ENCODE measurements around the gene ARHGAP23.

ARHGAP23 gene

DNA sequence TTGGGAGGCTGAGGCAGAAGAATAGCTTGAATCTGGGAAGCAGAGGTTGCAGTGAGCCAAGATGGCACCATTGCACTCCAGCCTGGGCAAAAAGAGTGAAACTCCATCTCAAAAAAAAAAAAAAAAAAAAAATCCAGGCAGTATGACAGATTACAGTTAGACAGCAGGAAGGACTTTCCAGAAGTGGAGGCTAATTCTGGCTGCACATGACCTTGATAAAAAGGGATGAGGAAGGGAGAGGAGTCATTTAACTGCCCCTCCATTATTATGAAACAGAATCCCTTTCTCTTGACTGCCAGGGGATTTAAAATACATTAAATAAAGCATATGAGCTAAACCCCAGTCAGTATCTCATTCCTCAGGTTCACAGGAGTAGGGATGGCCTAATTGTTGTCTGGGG lies 1.8 kb upstream of the ARHGAP23 start:
- no peak for TF ChIP-seq Cebpa-rat (IDR thresholded peaks at IDR 0.05)
- Histone ChIP-seq H3K9me3 (replicated peaks in 1 of 11) (no peaks in the 10 kb centered on the region), H3K27ac (peak overlapping the region in 7 of 11 experiments; percentile 20 to 91 (median 64); a peak in 8 of 22 replicates), H3K4me3 (0 out of 20 replicates have a peak overlapping the region, but pooled peaks of 1 of the 10 experiments have one; percentile 90), H3K36me3 (peaks cover 0 to 7% (median 4%) of the 10 kb centered on the region in 11 experiments; a peak in 9 of 22 replicates), H3K27me3 (peaks cover 0 to 4% (median under 1%) of the 10 kb centered on the region in 11 experiments; a peak in 4 of 22 replicates), H3K4me1 (peaks cover 71 to 79% (median 74%) of the 10 kb centered on the region in 10 experiments), H3K4me2 (peak overlapping the region; percentile 92 to 100 (median 98)), H4K20me1 (peaks cover 3 to 32% (median 27%) of the 10 kb centered on the region in 11 experiments; a peak in 21 of 22 replicates), H3K9ac (peak overlapping the region in 9 of 11 experiments; percentile 76 to 94 (median 89); a peak in 11 of 22 replicates)

DNA sequence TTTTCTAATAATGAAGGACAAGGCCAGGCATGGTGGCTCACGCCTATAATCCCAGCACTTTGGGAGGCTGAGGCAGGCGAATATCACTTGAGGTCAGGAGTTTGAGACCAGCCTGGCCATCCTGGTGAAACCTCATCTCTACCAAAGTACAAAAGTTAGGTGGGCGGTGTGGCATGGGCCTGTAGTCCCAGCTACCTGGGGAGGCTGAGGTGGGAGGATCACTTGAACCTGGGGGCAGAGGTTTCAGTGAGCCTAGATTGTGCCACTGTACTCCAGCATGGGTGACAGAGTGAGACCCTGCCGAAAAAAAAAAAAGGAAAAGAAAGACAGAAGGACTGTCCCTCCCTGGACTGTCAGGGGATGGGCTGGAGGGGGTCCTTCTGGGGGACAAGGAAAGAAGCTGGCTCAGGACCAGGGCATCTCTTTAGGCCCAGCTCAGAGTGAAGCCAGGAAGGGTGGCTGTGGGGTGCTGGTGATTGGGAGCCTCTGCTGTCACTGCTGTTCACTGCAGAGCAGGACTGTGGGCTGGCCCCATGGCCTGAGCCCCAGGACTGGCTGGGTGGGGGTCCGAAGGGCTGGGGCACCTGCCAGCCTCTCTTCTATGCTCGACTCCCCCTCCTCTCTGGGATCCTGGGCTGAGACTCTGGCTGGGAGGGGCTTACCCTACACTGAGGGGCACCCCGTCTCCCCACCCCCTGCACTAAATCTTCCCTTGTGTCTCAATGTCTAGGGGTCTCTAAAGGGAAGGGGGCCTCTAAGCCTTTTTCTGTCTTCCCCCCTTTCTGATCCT lies 909 bp upstream of the ARHGAP23 start:
- H3K27me3 ChIP-seq: no peaks in the 10 kb centered on the region
- no peak for TF ChIP-seq Cebpa-rat (IDR thresholded peaks at IDR 0.05)
- H3K36me3 ChIP-seq: peaks cover 0 to 16% (median 10%) of the 10 kb centered on the region in 11 experiments; a peak in 14 of 22 replicates
- H3K9ac ChIP-seq: peak overlapping the region; percentile 76 to 94 (median 89)
- no peaks in the 10 kb centered on the region for H3K9me3 ChIP-seq (replicated peaks in 1 of 11)
- H3K4me2 ChIP-seq: peak overlapping the region; percentile 92 to 100 (median 98)
- peaks cover 69 to 81% (median 76%) of the 10 kb centered on the region in 10 experiments for H3K4me1 ChIP-seq
- H4K20me1 ChIP-seq: peaks cover 3 to 41% (median 36%) of the 10 kb centered on the region in 11 experiments; a peak in 21 of 22 replicates
- H3K27ac ChIP-seq: peak overlapping the region; percentile 45 to 91 (median 71); a peak in 19 of 22 replicates
- peak overlapping the region; percentile 83 to 97 (median 92) for H3K4me3 ChIP-seq

DNA sequence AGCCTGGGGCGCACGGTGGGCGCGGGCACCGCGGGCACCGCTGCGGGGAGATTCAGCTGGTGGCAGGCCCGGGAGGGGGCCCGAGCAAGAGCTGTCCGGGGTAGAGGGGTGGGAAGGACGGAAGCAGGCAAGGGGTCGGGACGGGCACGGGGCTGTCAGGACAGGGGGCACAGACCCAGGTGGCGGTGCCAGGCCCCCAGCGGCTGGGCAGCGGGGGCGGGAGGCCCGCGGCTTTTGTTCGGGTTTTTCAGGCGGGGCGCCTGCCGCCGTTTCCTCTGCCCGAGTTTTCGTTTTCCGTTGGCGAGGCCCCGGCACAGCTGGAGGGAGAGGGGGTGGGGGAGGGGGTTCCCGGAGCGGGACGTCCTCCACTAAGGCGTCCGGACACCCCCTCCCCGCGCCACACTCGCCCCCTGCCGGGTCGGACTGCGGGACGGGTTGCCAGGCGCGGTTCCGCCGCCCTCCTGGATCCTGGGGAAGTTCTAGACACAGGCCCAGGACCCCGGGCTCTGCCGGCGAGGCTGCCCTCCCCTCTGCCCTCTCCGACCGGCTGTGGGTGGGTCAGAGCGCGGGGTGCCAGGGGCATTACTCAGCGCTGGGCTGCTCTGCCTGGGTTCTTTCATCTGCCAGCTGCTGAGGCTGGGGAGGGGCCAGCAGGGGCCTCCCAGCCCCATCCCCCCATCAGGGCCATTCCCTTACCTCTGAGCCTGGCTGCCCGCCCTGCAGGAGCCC lies 543 bp downstream of the ARHGAP23 start:
- Histone ChIP-seq H3K27ac (peak overlapping the region; percentile 53 to 95 (median 88)), H3K4me1 (peaks cover 64 to 79% (median 76%) of the 10 kb centered on the region in 10 experiments), H3K9ac (peak overlapping the region; percentile 80 to 94 (median 89)), H3K36me3 (peaks cover 0 to 29% (median 24%) of the 10 kb centered on the region in 11 experiments; a peak in 20 of 22 replicates), H4K20me1 (peaks cover 16 to 55% (median 50%) of the 10 kb centered on the region in 11 experiments; a peak in 21 of 22 replicates), H3K9me3 (replicated peaks in 1 of 11) (no peaks in the 10 kb centered on the region), H3K27me3 (no peaks in the 10 kb centered on the region), H3K4me3 (peak overlapping the region; percentile 83 to 97 (median 92)), H3K4me2 (peak overlapping the region; percentile 81 to 98 (median 95))
- no peak for TF ChIP-seq Cebpa-rat (IDR thresholded peaks at IDR 0.05)

DNA sequence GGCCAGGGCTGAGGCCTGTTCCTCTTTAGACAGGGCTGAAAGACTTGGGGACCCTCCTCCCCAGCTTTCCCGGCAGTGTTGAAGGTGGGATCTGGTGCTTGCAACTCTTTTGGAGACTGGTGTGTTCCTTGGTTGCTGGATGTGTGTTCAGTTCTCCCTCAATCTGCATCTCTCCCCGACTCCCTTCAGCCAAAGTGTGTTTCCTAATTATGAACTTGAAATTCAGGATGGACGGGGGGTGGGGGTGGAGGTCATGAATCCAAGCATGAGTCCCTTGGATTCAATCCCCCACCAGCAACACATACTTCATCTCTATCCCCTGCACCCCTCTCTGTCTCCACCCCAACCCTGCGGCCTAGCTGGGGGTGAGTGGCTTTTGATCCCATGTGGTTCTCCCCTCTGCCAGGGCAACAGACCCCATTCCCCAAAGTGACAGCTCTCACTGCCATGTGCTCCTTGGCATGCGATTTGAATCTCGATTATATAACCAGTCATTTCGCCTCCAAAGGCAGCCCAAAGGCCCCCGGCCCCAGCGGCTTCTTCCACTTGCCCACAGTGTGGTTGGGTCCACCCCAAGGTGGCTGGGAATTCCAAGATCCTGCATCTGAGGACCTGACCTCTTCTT lies 1.3 kb downstream of the ARHGAP23 start:
- Histone ChIP-seq H3K27ac (peak overlapping the region; percentile 53 to 95 (median 88)), H3K27me3 (no peaks in the 10 kb centered on the region), H3K9ac (peak overlapping the region; percentile 80 to 94 (median 89)), H4K20me1 (peaks cover 19 to 63% (median 58%) of the 10 kb centered on the region in 11 experiments; a peak in 21 of 22 replicates), H3K4me3 (peak overlapping the region; percentile 83 to 97 (median 92)), H3K4me1 (peaks cover 60 to 79% (median 70%) of the 10 kb centered on the region in 10 experiments), H3K9me3 (replicated peaks in 1 of 11) (no peaks in the 10 kb centered on the region), H3K36me3 (peaks cover 0 to 36% (median 30%) of the 10 kb centered on the region in 11 experiments; a peak in 20 of 22 replicates), H3K4me2 (peak overlapping the region; percentile 81 to 98 (median 95))
- no peak for TF ChIP-seq Cebpa-rat (IDR thresholded peaks at IDR 0.05)

DNA sequence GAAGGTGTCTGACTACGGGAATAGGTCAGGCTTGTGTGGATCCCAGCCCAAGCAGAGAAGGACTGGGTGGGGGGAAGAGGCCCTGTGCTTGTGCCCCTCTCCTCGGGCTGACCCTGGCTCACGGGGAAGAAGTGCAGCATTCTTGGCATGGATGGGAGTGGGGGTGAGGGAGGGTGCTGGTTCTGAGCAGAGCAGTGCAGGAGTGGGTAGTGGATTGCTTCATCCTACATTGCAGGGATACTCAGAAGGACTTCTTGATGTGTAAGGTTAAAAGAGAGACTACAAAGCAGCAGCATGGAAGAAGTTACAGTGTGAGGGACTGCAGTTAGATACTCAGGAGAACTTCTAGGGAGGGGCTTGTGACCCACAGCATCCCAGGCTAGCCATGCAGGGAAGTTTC lies 2.1 kb downstream of the ARHGAP23 start:
- Histone ChIP-seq H3K27me3 (no peaks in the 10 kb centered on the region), H4K20me1 (peaks cover 26 to 70% (median 65%) of the 10 kb centered on the region in 11 experiments; a peak in 21 of 22 replicates), H3K36me3 (peaks cover 0 to 43% (median 32%) of the 10 kb centered on the region in 11 experiments; a peak in 21 of 22 replicates), H3K9me3 (replicated peaks in 1 of 11) (no peaks in the 10 kb centered on the region), H3K27ac (peak overlapping the region in 6 of 11 experiments; percentile 6 to 93 (median 88); a peak in 10 of 22 replicates), H3K4me3 (peak overlapping the region in 8 of 10 experiments; percentile 83 to 97 (median 92); a peak in 10 of 20 replicates), H3K4me1 (peaks cover 58 to 79% (median 64%) of the 10 kb centered on the region in 10 experiments), H3K9ac (peak overlapping the region in 9 of 11 experiments; percentile 83 to 94 (median 90); a peak in 14 of 22 replicates), H3K4me2 (peak overlapping the region; percentile 81 to 98 (median 95))
- no peak for TF ChIP-seq Cebpa-rat (IDR thresholded peaks at IDR 0.05)

DNA sequence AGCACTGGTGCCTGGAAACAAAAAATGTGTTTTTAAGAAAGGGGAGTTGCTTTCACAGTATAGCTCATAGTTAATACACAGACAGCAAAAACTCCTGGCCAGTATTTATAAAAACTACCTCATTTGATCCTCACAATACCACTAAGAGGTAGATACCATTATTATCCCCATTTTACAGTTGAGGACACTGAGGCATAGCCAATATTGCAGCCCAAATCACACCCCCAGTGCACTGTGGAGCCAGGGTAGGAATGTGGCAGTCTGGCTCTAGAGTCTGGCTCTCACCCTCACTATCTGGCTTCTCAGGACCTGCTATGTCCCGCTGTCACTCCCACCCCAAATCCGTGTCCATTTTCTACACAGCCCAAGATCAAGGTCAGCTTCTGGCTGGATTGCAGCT lies 2.6 kb downstream of the ARHGAP23 start:
- H3K9ac ChIP-seq: peak overlapping the region in 8 of 11 experiments; percentile 4 to 93 (median 21); a peak in 4 of 22 replicates
- H4K20me1 ChIP-seq: peaks cover 27 to 75% (median 70%) of the 10 kb centered on the region in 11 experiments; a peak in 21 of 22 replicates

DNA sequence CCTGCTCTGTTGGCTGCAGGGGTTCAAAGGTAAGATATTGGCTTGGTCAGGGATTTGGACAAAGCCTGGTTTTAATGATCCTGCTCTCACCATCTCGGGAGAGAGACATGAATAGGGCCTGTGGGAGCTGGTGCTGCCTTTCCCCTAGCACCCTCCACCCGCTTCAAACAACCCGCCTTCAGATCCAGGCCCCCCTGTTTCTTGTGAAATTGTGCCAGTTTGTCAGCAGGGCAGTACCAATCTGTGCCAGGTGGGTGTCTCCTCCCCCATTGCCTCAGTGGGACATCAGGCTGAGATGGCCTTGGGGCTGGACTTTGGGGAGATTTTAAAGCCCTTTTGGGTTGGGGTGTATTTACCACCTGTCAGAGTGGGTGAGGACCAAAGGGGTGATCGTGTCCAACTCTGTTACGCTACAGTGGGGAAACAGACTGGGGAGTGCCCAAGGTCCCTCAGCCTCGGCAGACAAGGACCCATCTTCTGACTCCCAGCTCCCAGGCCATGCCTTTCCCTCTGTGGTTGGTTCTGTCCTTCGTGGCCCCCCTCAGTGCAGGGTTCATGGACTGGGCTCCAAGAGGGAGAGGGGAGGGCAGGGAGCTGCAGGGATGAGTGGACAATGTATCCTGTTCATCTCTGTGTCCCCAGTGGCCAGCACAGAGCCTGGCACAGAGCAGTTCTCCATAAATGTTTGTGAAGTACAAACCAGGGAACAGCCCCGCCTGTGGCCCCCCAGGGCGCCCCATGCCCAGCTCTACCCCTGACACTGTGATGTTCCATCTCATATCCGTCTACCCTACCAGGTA lies 3.3 kb downstream of the ARHGAP23 start:
- H3K4me1 ChIP-seq: peaks cover 46 to 74% (median 52%) of the 10 kb centered on the region in 10 experiments
- peaks cover 27 to 83% (median 78%) of the 10 kb centered on the region in 11 experiments; a peak in 21 of 22 replicates for H4K20me1 ChIP-seq
- H3K27ac ChIP-seq: 0 out of 22 replicates have a peak overlapping the region, but pooled peaks of 1 of the 11 experiments have one; percentile 8
- H3K4me2 ChIP-seq: peak overlapping the region; percentile 40 to 98 (median 95); a peak in 18 of 22 replicates
- H3K9ac ChIP-seq: peak overlapping the region in 10 of 11 experiments; percentile 4 to 93 (median 21); a peak in 4 of 22 replicates
- no peak for TF ChIP-seq Cebpa-rat (IDR thresholded peaks at IDR 0.05)
- no peaks in the 10 kb centered on the region for H3K9me3 ChIP-seq (replicated peaks in 1 of 11)
- peaks cover 4 to 56% (median 42%) of the 10 kb centered on the region in 11 experiments; a peak in 21 of 22 replicates for H3K36me3 ChIP-seq
- H3K27me3 ChIP-seq: no peaks in the 10 kb centered on the region
- no peak overlapping the region for H3K4me3 ChIP-seq

More for the DNA sequence above, 2.6 kb downstream of the ARHGAP23 start:
- Histone ChIP-seq H3K4me3 (no peak overlapping the region), H3K4me1 (peaks cover 53 to 75% (median 59%) of the 10 kb centered on the region in 10 experiments), H3K36me3 (peaks cover 0 to 48% (median 35%) of the 10 kb centered on the region in 11 experiments; a peak in 21 of 22 replicates), H3K4me2 (peak overlapping the region; percentile 81 to 98 (median 95); a peak in 21 of 22 replicates), H3K27me3 (no peaks in the 10 kb centered on the region), H3K9me3 (replicated peaks in 1 of 11) (no peaks in the 10 kb centered on the region), H3K27ac (no peak overlapping the region)
- no peak for TF ChIP-seq Cebpa-rat (IDR thresholded peaks at IDR 0.05)
